WTC11 (cell line): ENCODE results near the gene MBTPS2.

Source experiments
- TP53 ChIP-seq: sonication (generic); formaldehyde crosslinking; IDR thresholded peaks from 2 replicates; pipeline ENCODE4 v1.8.1; 2023; ENCODE audit warnings: mild to moderate bottlenecking, missing genetic modification reagents
- TF ChIP-seq, protein P1 (sequence below): fragments of 200-600 bp; IDR thresholded peaks from 2 replicates; pipeline ENCODE4 v1.8.0; 2022; ENCODE audit warnings: antibody characterized with exemption
- TF ChIP-seq, protein P2 (sequence below): sonication (generic); formaldehyde crosslinking; IDR thresholded peaks from 2 replicates; pipeline ENCODE4 v1.8.1; 2023; ENCODE audit warnings: mild to moderate bottlenecking, missing genetic modification reagents, moderate library complexity
- TF ChIP-seq, protein P3 (sequence below): fragments of 250-450 bp; sonication (Bioruptor Pico); IDR thresholded peaks from 2 replicates; pipeline ENCODE4 v1.9.0; 2021; ENCODE audit warnings: mild to moderate bottlenecking

DNA sequence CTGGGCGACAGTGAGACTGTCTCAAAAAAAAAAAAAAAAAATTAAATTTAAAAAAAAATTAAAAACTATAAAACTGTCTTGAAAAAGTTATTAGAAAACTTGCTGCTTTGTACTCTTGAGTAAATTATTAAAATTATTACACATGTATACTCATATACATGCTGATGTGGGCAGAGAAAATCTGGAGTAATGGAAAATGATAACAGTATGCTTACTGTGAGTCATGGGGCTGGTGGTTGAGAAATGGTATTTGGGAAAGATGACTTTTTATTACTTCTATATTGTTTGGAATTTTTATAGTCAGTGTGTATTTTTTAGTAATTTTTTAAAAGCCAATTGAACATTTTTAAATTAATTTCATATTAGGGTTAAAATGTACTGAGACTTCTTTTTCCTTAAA, 23.8 kb downstream of the MBTPS2 start:
- TF ChIP-seq, protein P1, sequence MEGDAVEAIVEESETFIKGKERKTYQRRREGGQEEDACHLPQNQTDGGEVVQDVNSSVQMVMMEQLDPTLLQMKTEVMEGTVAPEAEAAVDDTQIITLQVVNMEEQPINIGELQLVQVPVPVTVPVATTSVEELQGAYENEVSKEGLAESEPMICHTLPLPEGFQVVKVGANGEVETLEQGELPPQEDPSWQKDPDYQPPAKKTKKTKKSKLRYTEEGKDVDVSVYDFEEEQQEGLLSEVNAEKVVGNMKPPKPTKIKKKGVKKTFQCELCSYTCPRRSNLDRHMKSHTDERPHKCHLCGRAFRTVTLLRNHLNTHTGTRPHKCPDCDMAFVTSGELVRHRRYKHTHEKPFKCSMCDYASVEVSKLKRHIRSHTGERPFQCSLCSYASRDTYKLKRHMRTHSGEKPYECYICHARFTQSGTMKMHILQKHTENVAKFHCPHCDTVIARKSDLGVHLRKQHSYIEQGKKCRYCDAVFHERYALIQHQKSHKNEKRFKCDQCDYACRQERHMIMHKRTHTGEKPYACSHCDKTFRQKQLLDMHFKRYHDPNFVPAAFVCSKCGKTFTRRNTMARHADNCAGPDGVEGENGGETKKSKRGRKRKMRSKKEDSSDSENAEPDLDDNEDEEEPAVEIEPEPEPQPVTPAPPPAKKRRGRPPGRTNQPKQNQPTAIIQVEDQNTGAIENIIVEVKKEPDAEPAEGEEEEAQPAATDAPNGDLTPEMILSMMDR, result no peak
- no peak for TF ChIP-seq TP53 (CRISPR knock-in tag)
- TF ChIP-seq, protein P2, sequence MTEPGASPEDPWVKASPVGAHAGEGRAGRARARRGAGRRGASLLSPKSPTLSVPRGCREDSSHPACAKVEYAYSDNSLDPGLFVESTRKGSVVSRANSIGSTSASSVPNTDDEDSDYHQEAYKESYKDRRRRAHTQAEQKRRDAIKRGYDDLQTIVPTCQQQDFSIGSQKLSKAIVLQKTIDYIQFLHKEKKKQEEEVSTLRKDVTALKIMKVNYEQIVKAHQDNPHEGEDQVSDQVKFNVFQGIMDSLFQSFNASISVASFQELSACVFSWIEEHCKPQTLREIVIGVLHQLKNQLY, result no peak
- TF ChIP-seq, protein P3, sequence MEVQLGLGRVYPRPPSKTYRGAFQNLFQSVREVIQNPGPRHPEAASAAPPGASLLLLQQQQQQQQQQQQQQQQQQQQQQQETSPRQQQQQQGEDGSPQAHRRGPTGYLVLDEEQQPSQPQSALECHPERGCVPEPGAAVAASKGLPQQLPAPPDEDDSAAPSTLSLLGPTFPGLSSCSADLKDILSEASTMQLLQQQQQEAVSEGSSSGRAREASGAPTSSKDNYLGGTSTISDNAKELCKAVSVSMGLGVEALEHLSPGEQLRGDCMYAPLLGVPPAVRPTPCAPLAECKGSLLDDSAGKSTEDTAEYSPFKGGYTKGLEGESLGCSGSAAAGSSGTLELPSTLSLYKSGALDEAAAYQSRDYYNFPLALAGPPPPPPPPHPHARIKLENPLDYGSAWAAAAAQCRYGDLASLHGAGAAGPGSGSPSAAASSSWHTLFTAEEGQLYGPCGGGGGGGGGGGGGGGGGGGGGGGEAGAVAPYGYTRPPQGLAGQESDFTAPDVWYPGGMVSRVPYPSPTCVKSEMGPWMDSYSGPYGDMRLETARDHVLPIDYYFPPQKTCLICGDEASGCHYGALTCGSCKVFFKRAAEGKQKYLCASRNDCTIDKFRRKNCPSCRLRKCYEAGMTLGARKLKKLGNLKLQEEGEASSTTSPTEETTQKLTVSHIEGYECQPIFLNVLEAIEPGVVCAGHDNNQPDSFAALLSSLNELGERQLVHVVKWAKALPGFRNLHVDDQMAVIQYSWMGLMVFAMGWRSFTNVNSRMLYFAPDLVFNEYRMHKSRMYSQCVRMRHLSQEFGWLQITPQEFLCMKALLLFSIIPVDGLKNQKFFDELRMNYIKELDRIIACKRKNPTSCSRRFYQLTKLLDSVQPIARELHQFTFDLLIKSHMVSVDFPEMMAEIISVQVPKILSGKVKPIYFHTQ, result no peak
